GM12865 (cell line): ENCODE data around the gene IL17RD.
"Not testable (repeated sequence)": the region's sequence is repeated elsewhere in the genome, so short reads cannot be mapped to it uniquely, and the experiment has no call there.

Experiments used
- DNase-seq: peaks from one replicate; pipeline ENCODE4 v3.0.0; 2010; ENCODE audit warnings: low read depth
- H3K4me3 ChIP-seq: 2 replicates; pipeline ENCODE4 v1.5.1; 2011; ENCODE audit warnings: mild to moderate bottlenecking, low read depth, low read length, control low read depth
- CTCF ChIP-seq: IDR thresholded peaks from 2 replicates; pipeline ENCODE4 v1.5.1; 2011; ENCODE audit warnings: low read length, control low read depth, low read depth, inconsistent platforms; ENCODE audit not compliant: insufficient read depth; ENCODE audit errors: missing control alignments

Gene IL17RD

DNA sequence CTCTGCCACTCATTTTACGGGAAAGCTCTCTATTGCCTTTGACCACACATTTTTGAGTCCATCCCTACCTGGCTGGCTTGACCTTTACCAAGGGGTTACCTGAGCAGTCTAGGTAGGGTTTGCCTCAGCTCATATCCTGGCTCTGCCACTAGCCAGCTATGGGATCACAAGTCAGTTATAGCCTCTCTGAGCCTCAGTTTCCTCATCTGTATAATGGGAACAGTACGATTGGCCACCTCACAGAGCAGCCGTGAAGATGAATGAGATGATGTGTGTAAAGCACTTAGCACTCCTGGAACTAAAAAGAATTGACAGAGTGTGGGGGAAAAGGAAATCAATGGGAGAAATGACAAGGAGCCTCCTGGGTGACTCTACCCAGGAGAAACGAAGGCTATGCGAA is 76.7 kb downstream of the IL17RD start:
- TF ChIP-seq CTCF: no peak
- no peak overlapping the region for H3K4me3 ChIP-seq
- DNase-seq: no peak

DNA sequence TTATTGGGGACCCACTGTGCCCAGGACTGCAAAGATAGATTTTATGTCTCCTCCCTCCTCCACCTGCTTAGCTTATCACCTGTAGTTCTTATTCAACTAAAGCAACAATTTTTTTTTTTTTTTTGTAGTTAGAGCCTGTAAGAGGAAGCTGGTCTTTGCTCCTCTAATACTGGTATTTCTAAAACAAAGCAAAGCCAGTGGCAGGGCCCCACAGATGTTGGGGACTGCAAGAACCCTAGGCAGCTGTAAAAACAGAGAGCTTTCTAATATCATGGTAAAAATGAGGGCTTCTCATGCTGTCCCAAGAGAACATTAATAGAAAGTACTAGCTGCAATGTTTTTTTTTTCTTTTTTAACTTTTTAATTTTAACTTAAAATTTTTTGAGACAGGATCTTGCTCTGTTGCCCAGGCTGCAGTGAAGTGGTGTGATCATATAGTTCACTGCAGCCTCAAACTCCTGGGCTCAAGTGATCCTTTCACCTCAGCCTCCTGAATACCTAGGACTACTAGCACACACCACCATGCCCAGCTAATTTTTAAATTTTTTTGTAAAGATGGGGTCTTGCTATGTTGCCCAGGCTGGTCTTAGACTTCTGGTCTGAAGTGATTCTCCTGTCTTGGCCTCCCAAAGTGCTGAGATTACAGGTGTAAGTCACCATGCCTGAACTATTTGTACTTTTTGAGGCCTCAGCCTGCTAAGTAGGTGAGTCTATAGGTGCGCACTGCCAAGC is 77.6 kb downstream of the IL17RD start:
- H3K4me3 ChIP-seq: no peak overlapping the region
- no peak for DNase-seq

GRCh38 chr3:57086201-57086600 is 79.0 kb downstream of the IL17RD start:
- no peak for TF ChIP-seq CTCF
- DNase-seq: no peak
- H3K4me3 ChIP-seq: no peak overlapping the region

More for the DNA sequence above, 77.6 kb downstream of the IL17RD start:
- no peak for TF ChIP-seq CTCF

DNA sequence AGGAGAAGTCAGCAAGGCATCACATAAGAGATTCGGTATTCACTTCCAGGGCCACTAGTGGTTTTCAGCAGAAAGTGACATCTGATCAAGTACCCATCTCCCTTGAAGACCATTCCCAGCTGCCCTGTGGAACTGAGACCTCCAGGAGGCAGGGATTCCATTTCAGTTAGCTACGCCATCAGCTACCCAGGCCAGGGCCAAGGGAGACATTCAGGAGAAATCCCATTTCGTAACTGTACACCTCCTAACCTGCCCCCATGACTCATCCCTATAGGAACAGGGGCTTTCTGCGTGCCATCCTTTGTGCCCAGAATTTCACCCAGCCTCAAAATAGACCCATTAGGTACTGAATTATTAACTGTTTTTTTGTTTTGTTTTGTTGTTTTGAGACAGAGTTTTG is 79.9 kb downstream of the IL17RD start:
- TF ChIP-seq CTCF: no peak
- no peak overlapping the region for H3K4me3 ChIP-seq
- DNase-seq: no peak

GRCh38 chr3:57083266-57083995 is 81.7 kb downstream of the IL17RD start:
- DNase-seq, H3K4me3 ChIP-seq: not testable (repeated sequence)

GRCh38 chr3:57082481-57082880 is 82.7 kb downstream of the IL17RD start:
- no peak overlapping the region for H3K4me3 ChIP-seq
- DNase-seq: no peak
- no peak for TF ChIP-seq CTCF

DNA sequence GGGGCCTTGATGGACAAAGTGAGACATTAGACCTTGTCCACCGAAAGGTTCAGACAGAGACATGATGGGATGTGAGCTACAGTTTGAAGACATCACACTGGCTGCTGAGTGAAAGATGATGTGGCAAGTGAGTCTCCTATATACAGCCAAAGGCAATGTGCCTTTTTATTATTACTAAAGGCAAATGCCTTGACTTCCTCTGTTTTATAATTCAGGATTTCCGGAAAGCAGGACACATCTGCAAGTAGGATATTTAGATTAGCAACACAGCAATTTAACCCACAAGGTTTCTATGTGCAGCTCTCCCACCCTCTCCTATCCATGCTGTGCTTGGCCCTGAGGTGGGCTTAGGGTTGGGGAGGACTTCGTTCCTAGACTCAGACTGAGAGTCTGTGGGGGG is 84.0 kb downstream of the IL17RD start:
- TF ChIP-seq CTCF: no peak
- no peak for DNase-seq
- no peak overlapping the region for H3K4me3 ChIP-seq
